Astrocyte of the hippocampus (primary cell): ENCODE measurements around the gene HNRNPAB.
"Not testable (repeated sequence)": the region's sequence is repeated elsewhere in the genome, so short reads cannot be mapped to it uniquely, and the experiment has no call there.

Experiments used
- DNase-seq: peaks from one replicate; pipeline ENCODE4 v3.0.0; 2011; ENCODE audit warnings: low read depth, low spot score

Gene HNRNPAB

DNA sequence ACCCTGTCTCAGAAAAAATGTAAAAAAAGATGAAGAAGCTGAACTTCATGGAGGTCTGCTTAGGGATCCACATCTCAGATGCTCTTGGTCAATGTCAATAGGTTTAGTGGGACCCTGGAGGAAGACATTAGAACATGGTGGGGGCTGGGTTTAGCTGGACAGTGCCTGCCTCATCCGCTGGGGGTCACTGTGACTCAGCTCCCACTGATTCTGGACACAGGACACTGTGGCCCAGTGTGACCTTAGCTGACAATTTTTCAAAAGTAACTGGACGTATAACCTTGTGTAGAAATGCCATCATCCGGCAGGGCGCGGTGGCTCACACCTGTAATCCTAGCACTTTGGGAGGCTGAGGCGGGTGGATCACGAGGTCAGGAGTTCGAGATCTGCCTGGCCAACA lies 7.3 kb upstream of the HNRNPAB start:
- DNase-seq = no peak

DNA sequence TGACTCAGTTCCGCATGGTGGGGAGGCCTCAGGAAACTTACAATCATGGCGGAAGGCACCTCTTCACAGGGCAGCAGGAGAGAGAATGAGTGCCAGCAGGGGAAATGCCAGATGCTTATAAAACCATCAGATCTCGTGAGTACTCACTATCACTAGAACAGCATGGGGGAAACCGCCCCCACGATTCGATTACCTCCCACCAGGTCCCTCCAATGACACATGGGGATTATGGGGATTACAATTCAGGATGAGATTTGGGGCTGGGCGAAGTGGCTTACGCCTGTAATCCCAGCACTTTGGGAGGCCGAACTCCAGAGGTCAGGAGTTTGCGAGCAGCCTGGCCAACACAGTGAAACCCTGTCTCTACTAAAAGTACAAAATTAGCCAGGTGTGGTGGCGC lies 6.2 kb upstream of the HNRNPAB start:
- not testable (repeated sequence) for DNase-seq

DNA sequence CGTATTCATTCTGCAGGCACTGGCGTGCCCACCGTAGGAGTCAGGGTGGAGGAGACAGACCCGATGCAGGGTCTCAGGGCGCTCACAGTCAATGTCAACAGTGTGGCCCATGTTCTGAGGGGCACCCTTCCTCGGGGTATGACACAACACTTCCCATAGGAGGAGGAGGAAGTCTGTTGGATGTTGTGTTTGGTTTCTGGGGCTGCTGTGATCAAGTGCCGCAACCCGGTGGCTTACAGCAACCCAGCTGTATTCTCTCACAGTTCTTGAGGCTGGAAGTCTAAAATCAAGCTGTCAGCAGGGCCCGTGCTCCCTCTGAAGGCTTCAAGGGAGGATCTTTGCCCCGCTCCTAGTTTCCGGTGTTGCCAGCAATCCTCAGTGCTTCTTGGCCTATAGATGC lies 5.6 kb upstream of the HNRNPAB start:
- DNase-seq = no peak

DNA sequence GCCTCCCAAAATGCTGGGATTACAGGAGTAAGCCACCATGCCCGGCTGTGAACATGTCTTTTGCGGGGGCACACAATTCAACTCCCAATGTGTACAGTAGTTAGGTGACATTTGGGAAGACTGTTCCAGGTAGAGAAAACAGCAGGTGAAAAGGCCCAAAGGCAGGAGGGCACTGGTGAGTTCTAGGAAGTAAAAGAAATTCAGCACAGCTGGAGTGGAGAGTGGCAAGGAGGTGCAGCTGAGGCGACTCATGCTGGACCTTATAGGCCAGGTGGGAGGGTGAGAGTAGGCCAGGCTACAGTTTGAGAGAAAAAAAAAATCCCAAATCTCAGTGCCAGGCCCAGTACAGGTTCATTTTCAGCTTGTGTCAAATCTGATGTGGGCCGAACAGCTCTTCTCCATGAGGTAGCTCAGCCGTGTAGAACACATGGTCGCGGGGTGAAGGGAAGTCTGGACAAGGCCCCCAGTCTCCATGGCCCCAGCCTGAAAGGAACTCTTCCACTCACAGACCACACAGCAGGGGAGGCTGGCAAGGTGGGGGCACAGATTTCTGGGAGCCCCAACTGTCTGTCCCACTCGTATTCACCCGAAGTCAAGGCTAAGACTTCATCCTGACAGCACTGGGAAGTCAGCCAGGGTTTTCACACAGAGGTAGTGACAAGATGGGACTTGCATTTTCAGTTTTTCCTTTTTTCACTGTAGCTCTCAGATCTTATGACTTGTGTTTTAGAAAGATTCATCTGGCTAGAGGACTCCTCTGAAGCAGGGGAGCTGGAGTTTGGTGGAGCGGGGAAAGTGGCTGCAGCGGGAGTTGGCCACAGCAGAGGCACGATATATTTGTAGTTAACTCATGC lies 4.5 kb upstream of the HNRNPAB start:
- DNase-seq = no peak

DNA sequence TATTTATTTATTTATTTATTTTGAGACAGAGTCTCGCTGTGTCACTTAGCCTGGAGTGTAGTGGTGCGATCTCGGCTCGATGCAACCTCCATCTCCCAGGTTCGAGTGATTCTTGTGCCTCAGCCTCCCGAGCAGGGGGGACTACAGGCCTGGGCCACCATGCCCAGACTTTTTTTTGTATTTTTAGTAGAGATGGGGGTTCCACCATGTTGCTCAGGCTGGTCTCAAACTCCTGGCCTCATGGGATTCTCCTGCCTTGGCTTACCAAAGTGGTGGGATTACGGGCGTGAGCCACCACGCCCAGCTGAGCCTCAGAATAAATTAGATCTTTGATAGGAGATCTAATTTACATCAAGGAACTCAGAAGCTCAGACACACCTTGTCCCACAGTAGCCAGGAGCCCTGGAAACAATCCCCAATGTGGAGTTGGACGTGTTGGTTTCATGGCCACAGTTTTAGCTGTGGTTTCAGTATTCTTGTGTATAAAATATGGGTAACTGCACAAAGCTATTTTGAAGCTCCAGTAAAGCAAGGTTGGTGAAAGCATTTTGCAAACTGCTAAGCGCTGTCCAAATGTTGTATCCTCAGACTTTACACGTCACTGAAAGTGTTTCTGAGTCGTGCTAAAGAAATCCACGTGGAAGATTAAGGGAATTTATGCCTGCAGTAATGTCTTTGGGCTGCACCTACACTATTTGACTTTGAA lies 3.0 kb upstream of the HNRNPAB start:
- peak; percentile 50 for DNase-seq

DNA sequence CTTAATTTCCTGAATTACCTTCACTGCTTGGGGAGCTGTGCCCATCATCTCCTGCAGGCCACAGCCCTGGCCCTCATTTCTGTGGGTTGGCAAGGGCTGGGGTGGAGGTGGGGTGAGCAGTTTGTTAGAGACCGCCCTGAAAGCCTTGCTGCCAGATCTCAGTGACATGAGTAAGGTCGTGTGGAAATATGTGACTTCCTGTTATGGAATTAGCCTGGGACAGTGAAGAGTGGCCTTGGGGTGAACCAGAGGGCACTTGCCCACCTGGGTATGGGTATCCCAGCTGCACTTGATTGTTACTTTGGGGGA lies 2.5 kb upstream of the HNRNPAB start:
- DNase-seq = no peak

DNA sequence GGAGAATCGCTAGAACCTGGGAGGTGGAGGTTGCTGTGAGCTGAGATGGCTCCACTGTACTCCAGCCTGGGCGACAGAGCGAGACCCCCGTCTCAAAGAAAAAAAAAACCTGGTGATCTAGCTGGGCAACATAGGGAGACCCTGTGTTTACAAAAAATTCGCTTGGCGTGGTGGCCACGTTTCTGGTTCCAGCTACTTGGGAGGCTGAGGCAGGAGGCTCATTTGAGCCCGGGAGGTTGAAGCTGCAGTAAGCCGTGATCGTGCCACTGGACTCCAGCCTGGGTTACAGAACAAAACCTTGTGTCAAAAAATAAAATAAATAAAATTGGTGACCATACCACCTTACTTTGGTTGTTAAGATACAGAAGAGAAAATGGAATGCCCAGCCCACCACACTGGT lies 1.8 kb upstream of the HNRNPAB start:
- no peak for DNase-seq

DNA sequence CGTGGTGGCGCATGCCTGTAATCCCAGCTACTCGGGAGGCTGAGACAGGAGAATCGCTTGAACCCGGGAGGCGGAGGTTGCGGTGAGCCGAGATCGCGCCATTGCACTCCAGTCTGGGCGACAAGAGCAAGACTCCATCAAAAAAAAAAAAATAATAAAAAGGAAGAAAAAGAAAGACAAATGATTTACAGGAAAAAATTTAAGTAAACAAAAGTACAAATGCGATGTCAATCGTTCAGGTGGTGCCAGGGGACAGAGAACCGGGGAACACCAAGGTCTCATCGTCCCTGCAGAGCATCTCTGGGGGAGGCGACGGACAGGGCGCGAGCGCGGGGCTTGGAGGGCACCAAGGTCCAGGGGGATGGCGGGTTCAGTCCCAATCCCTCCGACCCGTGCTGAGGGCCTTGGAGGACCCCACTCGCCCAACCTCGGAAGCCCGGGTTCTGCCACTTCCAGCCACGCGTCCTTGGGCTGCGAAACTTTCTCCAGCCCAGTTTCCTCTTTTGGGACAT lies 607 bp upstream of the HNRNPAB start:
- no peak for DNase-seq

DNA sequence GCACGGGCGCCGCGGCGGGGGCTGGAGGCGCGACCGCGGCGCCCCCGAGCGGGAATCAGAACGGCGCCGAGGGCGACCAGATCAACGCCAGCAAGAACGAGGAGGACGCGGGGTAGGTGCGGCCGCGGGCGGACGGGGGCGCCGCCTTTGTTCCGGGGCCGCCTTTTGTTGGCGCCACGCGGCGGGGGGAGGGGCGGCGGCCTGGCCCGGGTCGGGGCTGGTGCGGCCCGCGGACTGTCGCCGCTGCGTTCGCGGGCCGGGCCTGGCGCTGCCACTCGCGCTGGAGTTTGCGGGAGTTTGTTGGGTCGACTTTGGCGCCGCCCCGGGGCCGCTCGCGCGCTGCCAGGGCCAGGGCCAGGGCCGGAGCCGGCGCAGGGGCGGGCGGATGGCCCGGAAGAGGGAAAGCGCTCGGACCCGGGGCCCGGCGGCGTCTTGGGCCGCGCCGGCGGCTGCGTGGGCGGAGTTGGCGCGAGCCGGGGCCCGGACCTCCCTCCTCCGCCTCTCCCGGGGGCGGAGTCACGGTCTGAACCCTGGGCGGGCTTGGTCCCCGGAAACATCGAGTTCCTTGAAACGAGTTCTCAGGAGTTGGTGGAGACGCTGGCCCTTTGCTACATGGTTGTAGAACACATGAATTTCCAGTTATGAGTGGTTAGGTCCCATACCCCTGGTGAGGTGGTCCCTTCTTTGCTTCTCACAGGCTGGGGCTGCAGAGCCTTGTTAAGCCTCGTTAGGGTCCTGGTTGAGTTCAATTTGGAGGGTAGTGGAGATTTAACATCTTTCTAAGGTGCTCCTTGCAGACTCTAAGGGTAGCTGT lies 809 bp downstream of the HNRNPAB start:
- peak; percentile 87 for DNase-seq

DNA sequence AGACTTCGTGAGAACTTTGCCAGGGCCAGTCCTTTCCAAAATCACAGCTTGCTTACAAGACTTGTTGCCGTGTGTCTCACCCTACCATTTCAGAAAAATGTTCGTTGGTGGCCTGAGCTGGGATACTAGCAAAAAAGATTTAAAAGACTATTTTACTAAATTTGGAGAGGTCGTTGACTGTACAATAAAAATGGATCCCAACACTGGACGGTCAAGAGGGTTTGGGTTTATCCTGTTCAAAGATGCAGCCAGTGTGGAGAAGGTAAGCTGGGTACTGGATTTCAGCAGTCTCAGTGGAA lies 1.4 kb downstream of the HNRNPAB start:
- DNase-seq = no peak

DNA sequence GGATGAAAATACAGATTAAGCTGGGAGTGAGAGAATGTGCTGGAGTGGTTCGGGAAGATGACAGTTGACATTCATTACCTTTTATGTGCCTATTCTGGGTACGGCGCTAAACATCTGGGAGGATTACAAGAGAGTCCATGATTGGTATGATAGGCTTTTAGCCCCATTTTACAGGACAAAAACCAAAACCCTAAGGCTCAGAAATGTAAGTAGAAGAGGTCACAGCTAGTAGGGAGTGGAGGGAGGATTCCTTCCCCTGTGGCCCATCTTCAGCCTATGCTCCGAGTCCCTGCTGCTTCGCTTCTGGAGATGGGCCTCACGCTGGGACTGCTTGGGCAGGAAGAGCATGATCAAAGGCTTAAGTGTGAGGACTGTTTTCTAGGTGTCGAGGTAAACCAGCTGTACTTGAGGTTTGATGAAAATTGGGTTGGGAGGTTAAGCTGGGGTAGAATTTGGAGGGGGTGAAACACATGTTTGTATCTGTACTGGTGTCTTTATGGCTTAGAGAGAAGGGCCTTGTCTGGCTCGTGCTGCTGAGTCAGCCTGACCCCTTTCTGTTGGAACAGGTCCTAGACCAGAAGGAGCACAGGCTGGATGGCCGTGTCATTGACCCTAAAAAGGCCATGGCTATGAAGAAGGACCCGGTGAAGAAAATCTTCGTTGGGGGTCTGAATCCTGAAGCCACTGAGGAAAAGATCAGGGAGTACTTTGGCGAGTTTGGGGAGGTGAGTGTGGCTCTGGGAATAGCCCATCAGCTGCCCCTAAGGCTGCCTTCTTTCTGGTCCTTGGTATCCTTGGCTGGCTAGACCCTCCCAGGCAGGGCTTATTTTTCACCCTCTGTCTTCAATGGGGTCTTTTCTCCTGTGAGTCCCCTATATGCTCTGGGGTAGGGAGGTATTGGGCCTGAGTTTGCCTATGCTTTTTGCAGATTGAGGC lies 2.1 kb downstream of the HNRNPAB start:
- DNase-seq = no peak

DNA sequence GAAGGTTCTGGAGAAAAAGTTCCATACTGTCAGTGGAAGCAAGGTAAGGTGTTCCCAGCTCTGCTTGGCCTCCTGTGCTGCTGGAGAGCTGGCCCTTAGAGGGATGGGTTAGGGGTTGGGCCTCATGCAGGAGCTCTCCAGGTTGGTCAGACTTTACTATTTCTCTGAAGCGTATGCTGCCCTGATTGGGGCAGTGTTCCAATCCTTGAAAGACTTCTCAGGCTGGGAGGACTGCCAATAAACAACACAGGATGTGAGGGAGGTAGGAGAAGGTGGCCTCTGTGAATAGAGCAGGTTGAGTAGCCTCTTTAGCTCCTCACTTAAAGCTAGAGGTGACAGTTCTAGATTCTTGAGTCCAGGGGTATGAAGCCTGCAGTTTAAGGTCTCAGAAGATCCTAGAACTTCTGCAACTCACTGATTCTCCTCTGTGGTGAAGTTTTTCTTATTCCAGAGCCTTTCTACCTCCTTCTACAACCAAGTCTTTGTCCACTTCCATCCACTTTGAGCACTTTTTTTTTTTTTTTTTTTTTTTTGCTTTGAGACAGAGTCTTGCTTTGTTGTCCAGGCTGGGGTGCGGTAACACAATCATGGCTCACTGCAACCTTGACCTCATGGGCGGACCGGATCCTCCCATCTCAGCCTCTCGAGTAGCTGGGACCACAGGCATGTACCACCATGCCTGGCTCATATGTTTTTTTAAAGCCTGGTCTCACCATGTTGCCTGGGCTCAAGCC lies 3.0 kb downstream of the HNRNPAB start:
- peak; percentile 83 for DNase-seq

DNA sequence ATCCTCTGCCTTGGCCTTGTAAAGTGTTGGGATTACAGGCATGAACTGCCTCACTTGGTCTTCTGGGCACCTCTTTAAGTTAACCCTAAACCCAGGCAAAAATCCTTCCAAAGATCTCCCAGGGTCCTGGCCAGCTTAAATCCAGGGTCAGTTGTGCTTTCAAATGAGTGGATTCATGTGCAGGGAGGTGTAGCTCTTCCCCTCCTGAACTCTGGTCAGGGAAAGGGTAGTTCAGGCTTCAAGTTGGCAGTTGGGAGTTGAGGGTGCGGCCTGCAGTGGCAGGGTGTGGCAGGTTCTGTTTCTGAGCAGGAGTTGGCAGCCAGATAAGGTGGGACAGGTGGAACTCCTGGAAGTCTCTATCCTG lies 3.6 kb downstream of the HNRNPAB start:
- DNase-seq = no peak

DNA sequence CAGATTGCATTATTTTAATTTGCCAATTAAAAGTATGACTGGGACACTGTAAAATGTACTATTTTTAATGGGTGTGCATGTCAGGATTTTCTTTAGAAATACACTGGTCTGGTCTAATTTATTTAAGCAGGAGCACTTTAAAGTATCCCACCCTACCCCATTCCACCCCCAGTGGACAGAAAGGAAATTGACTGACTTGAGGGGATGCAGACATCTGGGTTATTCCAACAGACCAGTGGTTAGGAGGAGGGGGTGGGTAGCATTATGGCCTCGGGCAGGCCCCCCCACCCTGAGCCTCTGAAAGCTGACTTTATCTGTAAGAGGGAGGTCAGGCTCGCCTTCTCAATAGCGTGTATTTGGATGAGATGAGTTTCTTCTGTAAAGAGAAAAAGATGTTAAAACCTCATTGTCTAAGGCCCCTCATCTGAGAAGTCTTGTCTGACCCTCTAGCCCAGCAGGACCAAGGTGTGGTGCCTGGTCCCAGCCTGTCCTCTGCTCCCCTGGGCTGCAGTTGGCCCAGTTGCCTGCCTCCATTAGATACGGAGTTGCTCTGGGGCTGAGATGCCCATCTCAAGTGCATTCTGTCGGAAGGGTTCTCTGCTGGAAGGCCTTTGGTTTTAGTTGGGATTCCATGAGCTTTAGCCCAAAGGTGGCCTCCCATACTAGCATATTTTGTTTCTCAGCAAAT lies 4.4 kb downstream of the HNRNPAB start:
- DNase-seq = no peak

DNA sequence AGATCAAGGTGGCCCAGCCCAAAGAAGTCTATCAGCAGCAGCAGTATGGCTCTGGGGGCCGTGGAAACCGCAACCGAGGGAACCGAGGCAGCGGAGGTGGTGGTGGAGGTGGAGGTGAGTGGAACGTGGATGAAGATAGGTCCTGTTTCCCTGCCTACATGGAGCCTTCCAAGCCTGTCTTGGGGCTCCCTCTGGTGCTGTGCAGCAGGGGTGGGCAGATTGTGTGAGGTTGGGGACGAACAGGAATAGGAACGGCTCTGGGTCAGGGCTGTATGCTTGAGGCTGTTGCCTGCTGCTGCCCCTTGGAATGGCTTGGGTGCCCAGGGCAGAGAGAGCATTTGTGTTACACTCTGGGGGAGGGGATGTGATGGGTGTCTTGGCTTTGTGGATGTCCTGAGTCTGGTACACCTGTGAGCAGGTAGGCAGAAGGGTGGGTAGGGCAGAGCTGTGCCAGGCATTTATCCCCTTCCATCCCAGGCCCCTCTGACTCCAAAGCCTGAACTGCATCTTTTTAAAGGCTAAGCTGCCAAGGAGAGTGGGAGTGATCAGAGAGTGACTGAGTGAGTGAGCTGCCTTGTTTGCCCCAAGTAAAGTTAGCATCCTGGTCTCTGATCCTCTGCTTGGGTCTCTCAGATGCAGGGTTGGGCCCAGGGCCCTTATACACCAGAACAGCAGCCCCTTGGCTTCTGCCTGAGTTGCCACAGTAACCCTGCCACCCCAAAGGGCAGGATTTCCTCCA lies 5.2 kb downstream of the HNRNPAB start:
- no peak for DNase-seq

DNA sequence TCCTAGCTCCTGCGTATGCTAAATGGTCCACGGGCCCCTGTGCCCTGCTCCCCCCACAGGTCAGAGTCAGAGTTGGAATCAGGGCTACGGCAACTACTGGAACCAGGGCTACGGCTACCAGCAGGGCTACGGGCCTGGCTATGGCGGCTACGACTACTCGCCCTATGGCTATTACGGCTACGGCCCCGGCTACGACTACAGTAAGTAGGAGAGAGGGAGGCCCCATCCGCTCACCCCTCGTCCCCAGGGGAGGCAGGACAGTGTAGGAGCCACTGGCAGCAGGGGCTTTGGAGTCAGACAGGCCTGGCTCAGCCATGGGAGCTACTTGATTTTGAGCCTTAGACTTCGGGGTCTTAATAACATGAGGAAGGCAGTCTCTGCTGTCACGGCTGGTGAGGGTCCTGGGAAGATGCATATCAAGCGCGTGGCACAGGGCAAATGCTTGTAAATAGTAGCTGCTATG lies 5.8 kb downstream of the HNRNPAB start:
- no peak for DNase-seq

DNA sequence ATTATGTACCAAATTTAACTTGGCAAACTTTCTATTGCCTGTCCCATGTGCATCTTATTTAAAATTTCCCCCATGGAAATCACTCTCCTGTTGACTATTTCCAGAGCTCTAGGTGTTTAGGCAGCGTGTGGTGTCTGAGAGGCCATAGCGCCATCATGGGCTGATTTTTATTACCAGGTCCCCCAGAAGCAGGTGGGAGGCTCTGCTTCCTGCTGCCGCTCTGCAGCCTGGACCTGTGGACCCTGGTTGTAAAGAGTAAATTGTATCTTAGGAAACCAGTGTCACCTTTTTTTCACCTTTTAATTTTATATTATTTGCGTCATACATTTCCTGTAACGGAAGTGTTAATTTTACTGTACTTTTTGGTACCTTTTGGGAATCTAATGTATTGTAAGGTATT lies 6.4 kb downstream of the HNRNPAB start:
- no peak for DNase-seq

DNA sequence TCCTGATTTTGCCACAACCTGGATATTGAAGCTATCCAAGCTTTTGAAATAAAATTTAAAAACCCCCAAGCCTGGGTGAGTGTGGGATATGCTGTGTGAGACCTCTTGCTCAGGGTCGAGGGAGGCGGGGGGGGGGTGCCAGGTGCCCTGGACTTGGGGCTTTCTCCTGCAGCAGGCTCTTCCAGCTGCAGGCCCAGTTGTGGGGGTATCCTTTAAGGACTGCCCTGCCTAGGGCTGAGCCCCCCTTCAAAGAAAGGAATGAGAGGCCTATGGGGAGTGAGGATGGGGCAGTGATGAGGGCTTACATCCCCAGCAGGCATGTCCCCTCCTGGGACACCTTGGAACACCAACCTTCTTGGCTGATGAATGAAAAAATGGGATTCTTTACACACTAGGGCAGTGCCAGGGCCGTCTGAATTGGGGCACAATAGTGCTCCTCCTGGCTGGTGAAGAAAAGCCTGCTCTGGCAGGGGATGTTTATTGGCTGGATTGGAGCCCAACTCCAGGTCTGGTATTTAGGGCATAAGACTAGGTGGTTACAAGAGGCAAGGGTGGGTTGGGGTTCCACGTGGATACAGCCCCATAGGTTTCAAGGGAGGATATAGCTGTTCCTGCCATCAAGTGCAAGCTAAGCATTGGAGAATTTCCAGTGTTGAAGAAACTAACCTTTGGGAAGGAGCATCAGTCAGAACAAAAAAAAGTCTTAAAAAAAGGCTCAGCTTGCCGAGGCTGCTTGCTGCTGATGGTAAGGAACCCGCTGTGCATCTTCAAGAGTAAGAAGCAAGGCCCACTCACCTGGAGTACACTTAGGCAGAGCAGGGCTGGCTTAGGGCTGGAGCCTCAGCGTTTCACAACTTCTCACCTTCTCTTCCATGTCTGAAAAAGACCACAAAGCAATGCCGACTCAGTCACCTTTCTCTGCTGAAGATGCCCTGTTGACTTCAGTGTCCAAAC lies 7.0 kb downstream of the HNRNPAB start:
- DNase-seq = no peak
